ENCODE data around the gene VEZT.
"Not testable (repeated sequence)": the region's sequence is repeated elsewhere in the genome, so short reads cannot be mapped to it uniquely, and the experiment has no call there.

The VEZT gene

DNA sequence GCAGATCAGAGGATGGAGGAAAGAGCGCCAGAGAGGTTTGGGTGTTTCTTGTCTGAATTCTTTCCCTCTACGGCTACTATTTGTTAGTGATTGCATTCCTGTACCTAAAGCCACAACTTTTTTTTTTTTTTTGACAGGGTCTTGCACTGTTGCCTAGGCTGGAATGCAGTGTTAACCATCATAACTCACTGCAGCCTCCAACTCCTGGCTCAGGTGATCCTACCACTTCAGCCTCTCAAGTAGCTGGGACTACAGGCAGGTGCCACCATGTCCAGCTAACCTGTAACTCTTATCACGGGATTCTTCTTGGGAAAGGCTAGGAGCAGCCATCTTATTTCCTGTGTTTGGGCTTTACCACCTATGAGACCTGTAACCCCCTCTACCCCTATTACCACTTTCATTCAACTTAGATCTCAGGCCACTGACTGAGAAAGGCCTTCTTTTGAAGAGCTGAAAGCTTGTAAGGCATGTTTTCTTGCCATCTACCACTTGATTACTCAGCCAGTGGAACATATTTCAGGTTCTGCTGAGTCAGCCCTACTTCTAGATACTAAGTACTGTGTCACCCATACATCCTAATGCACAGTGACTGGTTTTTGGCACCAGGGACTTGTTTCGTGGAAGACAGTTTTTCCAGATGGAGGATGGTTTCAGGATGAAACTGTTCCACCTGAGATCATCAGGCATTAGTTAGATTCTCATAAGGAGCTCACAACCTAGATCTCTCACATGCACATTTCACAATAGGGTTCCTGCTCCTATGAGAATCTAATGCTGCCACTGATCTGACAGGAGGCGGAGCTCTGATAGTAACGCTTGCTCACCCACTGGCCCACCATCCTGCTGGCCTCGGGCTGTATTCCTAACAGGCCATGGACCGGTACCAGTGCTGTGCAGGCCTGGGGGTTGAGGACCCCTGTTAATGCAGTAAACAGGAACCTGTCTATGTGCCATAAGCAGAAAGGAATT lies 6.9 kb downstream of the VEZT start:
- no peak for DNase-seq

DNA sequence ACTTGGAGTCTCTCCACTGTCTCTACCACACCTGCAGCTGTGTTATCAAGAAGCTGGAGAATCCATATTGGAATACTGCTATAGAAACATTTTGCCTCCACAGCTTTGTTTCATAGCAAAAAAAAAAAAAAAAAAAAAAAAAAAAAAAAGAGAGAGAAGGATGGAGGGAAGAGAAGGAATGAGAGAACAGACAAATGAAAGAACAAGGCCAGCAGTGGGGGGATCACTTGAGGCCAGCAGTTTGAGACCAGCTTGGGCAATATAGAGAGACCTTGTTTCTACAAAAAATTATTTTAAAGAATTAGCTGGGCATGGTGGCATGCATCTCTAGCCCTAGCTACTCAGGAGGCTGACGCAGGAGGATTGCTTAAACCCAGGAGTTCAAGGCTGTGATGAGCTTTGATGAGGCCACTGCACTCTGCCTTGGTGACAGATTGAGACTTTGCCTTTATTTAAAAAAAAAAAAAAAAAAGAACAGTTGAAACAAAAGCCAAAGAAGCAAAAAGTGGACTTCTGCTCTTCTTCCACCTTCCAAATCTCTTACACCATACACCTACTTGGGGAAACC lies 8.1 kb downstream of the VEZT start:
- no peak for DNase-seq

DNA sequence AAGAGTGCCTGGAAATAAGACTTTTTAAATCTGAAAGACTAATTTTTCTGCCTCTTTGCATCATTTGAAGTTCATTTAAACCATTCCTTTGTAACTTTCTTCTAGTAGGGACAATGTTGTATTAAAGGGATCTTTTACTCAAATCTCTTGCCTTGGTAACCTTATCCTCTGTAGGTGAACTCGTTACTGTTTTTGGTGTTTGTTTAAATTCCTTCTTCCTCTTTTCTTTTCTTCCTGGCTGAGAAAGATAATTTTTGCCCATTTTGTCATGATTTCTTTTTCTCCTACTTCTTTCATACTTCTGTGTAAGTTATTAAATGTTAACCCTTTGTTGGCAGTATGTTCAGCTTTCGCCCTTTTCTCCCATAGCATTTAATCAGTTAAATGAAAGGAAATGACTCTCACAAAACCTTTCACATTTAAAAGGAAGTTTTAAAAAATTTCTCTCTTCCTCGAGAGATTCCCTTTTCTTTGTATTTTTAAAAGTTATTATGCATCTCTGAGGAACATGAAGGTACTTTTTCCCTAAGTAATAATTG lies 10.3 kb downstream of the VEZT start:
- DNase-seq = no peak

DNA sequence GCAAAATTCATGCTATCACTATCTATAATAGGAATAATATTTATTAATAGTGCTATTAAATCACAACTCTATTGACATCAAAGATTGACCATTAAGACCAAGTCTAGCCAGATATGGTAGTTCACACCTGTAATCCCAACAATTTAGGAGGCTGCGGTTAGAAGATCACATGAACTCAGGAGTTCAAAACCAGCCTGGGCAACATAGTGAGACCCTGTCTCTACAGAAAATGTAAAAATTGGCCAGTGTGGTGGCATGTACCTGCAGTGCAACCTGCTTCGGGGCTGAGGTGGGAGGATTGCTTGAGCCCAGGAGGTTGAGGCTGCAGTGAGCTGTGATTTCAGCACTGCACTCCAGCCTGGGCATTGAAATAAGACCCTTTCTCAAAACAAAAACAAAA lies 11.0 kb downstream of the VEZT start:
- no peak for DNase-seq

DNA sequence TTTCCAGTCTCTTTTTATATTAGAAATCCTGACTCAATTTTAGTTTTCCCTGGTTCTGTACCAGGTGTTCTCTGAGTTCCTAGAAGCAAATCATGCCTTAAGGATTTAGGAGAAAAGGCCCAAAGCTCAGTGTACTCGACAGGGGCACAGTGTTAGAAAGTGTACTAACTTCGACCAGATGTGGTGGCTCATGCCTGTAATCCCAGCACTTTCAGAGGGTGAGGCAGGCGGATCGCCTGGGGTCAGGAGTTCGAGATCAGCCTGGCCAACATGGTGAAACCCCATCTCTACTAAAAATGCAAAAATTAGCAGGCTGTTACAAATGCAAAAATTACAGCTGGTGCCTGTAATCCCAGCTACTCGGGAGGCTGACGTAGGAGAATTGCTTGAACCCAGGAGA lies 12.0 kb downstream of the VEZT start:
- no peak for DNase-seq

DNA sequence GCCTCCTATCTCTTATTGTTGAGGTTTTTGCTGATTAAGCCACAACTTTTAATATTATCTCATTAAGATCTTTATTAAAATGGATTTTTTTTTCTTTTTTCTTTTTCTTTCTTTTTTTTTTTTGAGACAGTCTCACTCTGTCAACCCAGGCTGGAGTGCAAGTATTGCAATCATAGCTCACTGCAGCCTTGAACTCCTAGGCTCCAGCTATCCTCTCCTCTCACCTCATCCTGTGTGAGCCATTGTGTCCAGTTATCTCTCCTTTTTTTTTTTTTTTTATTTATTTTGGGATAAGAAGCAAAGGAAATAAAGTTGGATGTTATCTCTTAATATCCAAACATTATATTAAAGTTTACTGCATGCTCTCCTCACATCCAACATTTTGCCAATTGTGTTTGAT lies 12.7 kb downstream of the VEZT start:
- no peak for DNase-seq

DNA sequence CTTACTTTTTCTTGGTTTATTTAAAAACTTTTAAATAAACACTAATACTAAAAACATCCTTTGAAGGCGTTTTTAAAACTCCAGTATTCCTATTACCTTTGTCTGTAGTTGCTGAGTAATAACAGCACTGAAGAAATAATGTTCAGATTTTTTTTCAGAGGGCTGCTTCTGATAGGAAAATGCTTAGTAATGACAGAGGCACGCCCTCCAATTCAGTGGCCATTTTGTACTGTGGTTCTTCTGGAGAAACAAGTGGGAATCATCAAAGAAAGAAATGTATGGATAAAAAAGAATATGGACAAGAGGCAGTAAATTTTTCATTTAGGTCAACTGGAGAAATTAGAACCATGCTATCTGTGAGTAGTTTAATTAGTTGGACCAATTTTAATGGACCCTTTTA lies 13.6 kb downstream of the VEZT start:
- DNase-seq = no peak

DNA sequence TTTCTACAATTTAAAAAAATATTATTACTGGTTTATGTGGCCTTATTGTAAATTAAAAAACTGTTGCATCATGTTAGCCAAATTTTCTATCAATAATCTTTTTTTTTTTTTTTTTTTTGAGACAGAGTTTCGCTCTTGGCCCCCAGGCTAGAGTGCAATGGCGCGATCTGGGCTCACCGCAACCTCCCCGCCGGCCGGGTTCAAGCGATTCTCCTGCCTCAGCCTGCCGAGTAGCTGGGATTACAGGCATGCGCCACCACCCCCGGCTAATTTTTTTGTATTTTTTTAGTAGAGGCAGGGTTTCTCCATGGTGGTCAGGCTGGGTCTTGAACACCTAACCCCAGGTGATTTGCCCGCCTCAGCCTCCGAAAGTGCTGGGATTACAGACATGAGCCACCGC lies 16.6 kb downstream of the VEZT start:
- not testable (repeated sequence) for DNase-seq

DNA sequence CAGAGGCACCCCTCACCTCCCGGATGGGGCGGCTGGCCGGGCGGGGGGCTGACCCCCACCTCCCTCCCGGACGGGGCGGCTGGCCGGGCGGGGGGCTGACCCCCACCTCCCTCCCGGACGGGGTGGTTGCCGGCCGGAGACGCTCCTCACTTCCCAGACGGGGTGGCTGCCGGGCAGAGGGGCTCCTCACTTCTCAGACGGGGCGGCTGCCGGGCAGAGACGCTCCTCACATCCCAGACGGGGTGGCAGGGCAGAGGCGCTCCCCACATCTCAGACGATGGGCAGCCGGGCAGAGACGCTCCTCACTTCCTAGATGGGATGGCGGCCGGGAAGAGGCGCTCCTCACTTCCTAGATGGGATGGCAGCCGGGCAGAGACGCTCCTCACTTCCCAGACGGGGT lies 18.0 kb downstream of the VEZT start:
- not testable (repeated sequence) for DNase-seq

DNA sequence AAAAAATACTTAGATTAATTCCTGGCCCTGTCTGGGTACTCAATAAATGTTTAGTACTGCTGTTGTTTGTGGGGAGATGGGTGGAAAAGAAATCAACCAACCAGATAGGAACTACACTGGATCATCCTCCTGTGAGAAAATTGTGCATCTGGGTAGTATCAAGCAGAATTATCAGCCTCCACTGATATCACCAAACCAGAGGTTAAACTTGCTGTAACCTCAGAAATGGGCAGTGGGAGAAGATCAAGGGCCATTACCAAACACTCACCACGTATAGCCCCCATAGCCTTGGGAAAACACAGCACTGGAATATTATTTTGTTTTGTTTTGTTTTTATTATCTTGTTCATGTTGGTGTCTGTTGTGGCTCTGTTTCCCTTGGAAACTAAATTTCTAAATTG lies 19.7 kb downstream of the VEZT start:
- DNase-seq = no peak

DNA sequence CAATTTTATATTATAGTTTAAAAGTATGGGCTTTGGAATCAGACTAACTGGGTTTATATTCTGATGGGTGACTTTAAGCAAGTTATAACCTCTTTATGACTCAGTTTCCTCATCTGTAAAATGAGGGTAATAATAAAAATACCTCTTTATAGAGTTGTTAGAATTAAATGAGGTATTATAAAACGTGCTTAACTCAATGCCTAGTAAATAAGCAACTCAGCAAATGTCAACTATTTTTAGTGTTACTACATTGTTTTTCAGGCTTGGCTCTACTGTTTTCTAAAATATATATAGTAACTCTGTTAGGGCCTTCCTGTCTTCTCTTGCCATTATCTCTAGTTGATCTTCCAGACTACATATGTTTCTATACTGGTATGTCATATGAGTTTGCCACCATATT lies 20.5 kb downstream of the VEZT start:
- DNase-seq = no peak

DNA sequence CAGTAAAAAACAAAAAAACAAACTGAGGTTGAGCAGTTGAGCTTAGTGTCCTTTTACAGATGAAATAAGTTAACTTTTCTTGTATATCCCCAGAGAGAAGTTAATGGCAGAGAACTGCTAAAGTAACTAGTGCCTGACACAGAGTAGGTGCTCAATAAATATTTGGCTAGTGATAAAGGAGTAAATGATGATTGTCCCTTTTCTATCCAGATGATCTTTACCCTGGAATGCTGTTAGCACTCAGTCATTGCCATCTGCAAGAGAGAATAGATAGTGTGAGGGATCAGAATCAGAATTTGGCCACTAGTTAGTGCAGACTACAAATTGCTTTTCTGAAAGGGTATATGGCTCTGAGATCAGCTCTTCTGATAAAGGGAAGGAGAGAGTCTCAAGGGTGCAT lies 21.6 kb downstream of the VEZT start:
- no peak for DNase-seq

DNA sequence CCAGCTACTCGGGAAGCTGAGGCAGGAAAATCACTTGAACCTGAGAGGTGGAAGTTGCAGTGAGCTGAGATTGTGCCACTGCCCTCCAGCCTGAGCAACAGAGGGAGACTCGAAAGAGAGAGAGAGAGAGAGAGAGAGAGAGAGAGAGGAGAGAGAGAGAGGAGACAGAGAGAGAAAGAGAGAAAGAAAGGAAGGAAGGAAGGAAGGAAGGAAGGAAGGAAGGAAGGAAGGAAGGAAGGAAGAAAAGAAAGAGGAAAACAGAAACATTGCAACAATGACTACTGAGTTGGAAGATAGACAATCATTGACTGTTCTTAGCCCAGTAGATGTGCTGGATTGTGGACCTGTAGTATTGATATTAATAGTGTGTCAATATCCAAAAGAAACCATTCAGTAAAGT lies 22.2 kb downstream of the VEZT start:
- not testable (repeated sequence) for DNase-seq

DNA sequence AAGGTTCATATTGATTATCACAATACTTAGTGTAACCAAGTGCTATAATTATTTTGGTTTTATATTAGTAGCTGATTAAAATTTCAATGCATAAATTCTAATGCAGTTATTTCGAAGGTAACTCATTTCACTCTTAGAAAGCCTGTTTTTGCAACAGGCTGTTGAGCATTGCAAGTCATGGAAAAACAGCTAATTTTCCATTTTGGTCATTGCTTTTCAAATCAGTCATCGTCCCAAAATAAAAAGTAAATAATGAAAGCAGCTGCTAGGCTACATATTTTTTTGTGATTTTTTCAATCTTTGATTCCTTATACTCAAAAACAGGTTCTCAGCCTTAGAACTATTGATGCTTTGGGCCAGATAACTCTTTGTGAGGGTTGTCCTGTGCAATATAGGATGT lies 22.9 kb downstream of the VEZT start:
- DNase-seq = no peak

DNA sequence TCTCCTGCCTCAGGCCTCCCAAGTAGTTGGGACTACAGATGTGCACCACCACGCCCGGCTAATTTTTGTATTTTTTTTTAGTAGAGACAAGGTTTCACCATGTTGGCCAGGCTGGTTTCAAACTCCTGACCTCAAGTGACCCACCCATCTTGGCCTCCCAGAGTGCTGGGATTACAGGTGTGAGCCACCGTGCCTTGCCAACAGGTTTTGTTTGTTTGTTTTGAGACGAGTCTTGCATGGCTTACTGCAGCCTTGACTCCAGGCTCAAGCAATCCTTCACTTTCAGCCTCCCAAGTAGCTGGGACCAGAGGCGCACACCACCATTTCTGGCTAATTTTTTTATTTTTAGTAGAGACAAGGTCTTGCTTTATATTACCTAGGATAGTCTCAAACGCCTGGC lies 23.5 kb downstream of the VEZT start:
- not testable (repeated sequence) for DNase-seq

DNA sequence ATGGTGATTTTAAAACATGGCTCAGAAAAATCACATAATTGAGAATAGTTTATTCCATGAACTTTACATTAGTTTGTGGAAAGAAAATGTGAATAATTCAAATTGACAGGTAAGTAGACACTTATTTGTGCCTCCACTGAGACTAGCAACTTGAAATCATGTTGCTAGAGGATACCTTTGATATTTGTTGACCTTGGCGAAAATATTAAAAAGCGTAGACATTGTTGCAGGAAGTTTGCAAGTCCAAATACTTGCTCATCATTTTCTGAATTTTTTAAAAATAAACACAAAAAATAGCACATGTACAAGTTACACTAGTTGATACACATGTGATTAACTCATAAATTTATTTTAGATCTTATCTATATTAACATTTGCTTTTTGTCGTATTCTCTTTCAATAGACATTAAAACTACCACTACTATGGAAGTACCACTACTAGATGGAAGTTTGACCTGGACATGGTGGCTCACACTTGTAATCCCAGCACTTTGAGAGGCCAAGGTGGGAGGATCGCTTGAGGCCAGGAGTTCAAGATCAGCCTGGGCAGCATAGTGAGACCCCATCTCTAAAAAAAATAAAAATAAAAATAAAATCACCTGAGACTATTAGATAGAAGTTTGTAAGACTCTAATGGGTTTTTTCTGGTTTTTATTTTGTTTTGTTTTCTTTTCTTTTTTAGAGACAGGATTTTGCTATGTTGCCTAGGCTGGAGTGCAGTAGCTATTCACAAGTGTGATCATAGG lies 24.3 kb downstream of the VEZT start:
- DNase-seq = no peak

DNA sequence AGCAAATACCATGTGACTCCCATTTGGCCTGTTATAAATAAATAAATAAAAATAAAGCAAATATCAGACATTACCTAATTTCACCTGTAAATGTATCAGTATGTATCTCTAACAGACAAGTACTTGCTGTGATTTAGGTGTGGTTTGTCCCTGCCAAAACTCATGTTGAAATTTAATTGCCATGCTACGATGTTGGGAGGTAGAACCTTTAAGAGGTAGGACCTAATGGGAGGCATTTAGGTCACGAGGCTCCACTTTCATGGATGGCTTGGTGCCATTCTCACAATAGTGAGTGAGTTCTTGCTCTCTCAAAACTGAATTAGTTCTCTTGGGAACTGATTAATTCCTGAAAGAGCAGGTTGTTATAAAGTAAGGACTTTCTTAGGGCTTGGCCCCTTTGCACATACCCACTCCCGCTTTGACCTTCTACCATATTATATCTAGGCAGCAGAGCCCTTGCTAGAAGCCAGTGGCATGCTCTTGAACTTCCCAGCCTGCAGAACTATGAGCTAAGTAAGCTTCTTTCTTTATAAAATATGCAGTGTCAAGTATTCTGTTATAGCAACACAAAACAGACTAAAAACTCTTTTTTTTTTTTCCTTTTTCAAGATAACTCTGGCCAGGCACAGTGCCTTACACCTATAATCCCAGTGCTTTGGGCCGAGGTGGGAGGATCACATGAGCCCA lies 26.0 kb downstream of the VEZT start:
- no peak for DNase-seq

DNA sequence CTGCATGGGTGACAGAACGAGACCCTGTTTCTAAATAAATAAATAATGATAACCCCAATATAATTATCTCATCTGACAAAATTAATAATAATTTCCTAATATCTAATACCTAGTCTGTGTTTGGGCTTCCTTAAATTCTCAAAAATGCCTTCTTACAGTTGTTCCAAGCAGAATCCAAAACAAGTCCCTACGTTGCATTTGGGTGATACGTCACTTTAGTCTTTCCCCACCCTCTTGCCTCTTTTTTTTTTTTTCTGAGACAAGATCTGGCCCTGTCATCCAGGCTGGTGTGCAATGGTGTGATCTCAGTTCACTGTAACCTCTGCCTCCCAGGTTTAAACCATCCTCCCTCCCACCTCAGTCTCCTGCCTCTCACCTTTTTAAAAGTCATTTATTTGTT lies 26.7 kb downstream of the VEZT start:
- no peak for DNase-seq

DNA sequence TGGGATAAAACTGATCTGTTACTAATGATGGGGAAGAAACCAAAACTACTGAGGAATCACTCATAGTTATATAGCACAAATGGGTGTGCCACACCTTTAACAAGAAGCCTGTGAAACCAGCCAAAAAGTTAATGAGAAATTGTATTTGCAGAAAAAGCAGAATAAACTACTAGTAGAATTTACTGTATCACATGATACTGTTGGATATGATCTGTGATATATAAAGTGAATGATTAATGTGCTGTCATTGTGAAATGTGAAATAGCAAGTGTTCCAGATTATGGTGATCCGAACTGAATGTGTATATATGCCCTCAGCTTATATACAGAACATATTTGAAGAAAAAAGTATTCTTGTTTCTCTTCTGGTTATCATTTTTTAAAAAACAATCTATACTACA lies 30.5 kb downstream of the VEZT start:
- no peak for DNase-seq

DNA sequence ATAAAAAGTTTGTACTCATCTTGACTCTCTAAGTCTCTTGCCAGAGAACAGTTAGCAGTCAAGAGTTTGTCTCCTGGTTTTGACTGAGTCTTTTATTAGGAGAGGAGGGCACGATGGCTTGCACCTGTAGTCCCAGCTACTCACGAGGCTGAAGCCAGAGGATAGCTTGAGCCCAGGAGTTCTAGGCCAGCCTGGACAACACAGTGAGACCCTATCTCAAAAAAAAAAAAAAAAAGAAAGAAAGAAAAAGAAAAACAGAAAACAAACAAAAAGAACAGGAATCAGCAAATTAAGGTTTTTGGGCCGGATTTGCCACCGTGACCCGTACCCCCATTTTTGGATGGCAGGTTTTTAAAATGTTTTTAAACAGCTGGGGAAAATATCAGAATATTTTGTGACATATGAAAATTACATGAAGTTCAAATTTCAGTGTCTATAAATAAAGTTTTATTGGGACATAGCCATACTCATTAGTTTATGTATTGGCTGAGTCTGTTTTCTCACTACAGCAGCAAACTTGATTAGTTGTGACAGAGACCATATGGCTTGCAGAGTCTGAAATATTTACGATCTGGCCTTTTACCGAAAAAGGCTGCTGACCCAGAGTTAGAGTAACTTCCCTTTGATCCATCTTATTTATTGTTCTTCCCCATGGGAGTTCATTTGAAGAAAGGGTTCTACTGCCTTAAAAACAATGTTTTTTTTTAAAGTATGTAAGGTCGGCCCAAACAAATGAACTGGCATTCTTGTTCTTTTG lies 31.2 kb downstream of the VEZT start:
- DNase-seq = no peak

DNA sequence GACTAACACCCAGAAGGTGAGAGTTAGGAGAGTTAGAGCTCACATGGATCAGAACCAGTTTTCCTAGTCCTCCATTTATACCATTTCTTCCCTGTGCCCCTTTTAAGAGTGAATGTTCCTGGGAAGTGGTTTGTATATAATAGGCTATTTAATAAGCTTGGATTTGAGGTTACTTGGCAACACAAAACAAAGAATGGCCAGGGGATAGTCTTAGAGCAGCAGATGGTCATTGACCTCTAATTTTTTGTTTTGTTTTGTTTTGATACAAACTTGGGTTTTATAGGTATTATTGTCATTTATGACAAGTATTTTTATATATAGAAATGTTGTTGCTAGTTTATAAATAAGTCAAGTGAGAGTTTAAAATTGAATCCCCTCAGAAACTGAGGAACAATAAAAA lies 35.8 kb downstream of the VEZT start:
- no peak for DNase-seq

DNA sequence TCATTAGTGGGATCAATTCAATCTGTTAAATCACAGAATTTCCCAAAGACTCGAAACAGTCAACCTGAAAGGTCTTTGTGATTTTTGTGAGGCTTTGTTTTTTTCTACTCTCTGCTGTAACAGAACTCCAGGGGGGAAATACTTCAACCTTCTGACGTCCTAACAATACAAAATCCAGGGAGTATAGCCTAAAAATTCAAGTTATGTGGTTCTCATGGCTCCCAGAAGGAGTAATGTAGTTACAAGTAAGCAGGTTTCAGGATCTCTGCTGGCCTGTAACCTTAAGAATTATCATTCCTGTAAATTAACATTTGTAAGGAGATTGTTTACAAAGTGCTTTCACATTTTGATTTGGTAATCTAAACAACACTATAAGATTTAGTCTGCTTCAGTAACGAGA lies 39.9 kb downstream of the VEZT start:
- DNase-seq = no peak

Data from CD4-positive, alpha-beta T cell treated with Interleukin-4 for 1 hour (primary cell).